GM21390 (cell line): Measurements from ENCODE around the gene KLHL24.
"Not testable (repeated sequence)": the region's sequence is repeated elsewhere in the genome, so short reads cannot be mapped to it uniquely, and the experiment has no call there.

ENCODE experiments used
- ATAC-seq: cut with Tn5 transposase; IDR thresholded peaks from one replicate; pipeline ENCODE4 v1.9.1; 2021; ENCODE audit not compliant: unreplicated experiment

Gene KLHL24, protein sequence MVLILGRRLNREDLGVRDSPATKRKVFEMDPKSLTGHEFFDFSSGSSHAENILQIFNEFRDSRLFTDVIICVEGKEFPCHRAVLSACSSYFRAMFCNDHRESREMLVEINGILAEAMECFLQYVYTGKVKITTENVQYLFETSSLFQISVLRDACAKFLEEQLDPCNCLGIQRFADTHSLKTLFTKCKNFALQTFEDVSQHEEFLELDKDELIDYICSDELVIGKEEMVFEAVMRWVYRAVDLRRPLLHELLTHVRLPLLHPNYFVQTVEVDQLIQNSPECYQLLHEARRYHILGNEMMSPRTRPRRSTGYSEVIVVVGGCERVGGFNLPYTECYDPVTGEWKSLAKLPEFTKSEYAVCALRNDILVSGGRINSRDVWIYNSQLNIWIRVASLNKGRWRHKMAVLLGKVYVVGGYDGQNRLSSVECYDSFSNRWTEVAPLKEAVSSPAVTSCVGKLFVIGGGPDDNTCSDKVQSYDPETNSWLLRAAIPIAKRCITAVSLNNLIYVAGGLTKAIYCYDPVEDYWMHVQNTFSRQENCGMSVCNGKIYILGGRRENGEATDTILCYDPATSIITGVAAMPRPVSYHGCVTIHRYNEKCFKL

DNA sequence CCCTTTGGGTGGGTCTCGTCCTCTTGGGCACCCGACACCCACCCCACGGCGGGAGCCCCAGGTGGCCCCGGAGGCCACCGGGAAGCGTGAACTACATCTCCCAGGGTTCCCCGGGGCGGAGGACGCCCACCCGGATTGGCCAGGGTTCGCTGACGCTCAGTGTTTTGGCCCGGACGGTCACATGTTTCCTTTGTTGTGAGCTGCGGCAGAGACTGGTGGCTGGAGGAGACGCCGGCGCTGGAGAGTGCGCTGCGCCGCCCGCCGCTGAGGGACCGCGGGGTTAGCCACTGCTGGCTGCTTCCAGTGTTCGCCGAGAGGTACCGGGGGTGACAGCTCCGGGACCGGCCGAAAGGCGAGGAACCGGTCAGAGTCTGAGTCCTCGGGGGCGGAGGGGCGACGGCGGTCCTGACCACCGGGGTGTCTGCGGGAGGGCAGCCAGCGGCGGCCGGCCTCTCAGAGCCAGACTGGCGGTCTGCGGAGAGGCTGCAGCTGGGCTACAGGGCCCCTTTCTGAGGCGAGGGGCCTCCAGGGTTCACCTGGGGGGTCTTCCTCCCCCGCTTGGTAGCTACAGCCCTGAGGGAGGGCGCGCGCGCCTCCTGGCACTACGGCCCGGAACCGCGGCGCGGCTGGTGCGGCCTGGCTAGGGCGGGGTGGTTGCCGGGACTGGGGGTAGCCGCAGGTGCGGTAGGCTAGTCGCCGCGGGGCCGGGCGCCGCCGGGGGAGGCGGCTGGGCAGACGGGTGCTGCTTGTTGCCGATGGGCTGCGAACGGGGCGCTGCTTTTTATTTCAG lies at the start of gene KLHL24:
Gene KLHL24 (plus strand): TSS at position 193 of the 790 bp plus-strand sequence. CDS start 14,734 bp downstream, outside the sequence.
- peak; percentile 85 for ATAC-seq

DNA sequence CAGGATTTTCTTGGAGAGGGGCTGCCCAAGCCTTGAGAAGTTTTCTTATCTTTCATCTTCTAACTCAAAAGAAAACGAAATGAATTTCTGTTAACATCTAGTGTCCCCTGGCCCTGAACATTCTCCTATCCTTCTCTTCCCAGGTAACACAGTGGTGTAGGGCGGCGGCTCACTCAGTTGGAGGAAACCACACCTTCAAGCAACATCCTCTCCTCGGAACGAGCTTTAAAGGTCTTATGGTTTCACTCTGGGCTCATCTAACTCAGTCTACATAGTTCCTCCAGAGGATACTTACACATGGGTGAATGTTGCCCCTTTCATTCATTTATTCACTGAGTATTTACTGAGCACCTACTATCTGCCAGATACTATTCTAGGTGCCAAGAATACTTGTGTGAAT lies 48.9 kb upstream of the KLHL24 start:
- ATAC-seq = no peak

DNA sequence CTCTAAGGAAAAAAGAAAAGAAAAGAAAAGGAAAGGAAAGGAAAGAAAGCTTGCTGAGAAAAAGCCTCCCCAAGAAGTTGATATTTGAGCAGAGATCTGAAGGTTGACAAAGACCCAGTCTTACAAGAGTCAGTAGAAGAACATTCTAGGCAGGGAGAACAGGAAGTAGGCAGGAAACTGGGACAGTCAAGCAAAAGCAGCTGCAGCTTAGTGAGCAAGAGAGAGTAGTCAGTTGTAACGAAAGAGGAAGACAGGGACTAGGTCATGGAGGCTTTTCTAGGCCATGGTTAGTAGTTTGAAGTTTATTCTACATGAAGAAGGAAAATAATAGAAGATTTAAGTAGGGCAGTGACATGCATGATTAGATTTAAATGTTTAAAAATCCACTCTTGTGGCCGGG lies 48.1 kb upstream of the KLHL24 start:
- no peak for ATAC-seq

DNA sequence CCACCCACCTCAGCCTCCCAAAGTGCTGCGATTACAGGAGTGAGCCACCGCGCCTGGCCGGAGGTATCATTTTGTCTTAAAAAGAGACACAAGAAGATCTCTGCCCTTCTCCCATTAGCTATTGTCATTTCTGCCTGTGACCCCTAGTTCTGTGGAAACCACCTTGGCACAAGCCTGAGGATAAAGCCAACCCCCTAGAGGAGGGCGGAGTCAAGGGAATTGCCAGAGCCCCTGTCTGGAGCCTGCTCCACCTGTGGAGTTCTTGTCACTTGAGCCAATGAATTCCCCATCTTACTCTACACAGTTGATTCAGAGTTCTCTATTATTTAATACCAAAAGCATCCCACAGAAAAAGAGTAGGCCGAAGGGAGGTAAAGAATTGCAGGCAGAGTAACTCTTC lies 45.0 kb upstream of the KLHL24 start:
- ATAC-seq = no peak

DNA sequence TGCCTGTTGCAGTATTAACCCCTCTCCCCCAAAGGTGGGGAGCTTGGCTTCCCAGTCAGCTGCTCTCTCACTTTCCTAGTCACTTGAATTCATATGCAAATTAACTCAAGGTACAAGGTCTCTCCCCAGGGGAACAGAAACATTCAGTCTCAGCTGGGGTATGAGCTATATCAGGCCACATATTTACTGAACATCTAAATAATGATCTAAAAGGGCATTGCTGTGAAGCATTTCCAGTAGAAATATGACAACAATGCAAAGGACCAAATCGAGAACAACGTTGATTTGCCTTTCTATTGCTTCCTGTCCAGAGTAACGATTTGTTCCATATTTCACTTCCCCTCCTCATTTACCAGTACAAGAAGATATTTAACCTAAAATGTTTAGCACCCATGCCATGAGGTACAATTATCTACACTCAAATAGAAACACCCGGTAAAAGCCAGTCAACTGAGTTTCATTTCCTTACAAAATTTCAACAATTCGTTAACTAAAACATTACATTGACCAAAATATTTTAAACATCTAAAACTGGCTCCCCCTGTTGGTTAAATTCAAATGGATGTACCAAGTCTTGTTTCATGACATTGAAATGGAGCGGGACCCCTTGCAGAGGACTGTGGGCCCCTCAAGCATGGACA lies 43.4 kb upstream of the KLHL24 start:
- ATAC-seq = peak; percentile 95

DNA sequence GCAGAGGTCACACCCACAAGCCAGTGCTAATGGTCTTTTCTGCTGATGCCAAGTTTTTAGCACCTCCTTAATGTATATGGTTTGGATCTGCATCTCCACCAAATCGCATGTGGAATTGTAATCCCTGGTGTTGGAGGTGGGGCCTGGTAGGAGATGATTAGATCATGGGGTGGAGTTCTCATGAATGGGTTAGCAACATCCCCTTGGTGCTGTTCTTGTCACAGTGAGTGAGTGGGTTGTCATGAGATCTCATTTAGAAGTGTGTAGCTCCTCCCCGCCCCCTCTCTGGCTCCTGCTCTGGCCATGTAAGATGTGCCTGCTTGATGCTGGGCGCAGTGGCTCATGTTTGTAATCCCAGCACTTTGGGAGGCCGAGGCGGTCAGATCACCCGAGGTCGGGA lies 42.6 kb upstream of the KLHL24 start:
- no peak for ATAC-seq

DNA sequence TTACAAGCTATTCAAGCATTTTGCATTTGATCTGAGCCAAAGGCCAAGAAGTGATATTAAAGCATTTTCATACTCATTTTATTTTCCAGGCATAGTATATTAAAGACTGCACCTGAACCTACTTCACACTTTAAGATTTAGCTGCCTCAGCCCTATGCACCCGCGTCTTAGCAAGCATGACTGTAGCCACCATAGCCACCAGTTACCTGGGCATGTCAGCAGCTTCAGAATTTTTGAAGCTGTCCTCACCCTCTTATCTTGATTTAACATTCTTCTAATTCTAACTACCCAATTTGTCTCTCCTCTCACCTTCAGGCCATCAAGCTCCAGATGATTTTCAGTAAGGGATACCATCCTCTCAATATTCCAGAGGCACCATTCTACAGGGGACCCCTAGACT lies 40.8 kb upstream of the KLHL24 start:
- no peak for ATAC-seq

DNA sequence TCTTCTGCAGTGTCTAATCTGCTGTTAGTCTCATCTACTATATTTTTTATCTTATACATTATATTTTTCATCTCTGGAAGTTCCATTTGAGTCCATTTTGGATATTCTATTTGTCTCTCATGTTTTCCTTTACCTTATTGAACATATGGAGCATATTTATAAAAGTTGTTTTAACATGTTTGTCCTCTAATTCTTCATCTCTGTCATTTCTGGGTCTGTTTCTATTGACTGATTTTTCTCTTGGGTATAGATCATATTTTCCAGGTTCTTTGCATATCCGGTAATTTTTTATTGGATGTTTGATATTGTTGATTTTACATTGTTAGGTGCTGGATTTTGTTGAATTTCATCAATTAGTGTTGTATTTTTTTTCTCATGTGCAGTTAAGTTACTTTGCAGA lies 37.5 kb upstream of the KLHL24 start:
- ATAC-seq = no peak

DNA sequence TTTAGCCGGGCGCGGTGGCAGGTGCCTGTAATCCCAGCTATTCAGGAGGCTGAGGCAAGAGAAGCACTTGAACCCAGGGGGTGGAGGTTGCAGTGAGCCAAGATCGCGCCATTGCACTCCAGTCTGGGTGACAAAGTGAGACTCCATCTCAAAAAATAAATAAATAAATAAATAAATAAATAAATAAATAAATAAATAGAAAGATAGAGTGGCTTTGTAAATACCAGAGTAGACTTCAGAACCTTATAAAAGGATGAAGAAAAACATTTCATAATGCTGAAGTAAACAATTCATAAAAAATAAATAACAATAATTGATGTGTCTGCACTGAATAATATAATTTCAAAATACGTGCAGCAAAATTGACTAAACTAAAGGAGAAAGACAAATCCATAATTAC lies 24.1 kb upstream of the KLHL24 start:
- not testable (repeated sequence) for ATAC-seq

DNA sequence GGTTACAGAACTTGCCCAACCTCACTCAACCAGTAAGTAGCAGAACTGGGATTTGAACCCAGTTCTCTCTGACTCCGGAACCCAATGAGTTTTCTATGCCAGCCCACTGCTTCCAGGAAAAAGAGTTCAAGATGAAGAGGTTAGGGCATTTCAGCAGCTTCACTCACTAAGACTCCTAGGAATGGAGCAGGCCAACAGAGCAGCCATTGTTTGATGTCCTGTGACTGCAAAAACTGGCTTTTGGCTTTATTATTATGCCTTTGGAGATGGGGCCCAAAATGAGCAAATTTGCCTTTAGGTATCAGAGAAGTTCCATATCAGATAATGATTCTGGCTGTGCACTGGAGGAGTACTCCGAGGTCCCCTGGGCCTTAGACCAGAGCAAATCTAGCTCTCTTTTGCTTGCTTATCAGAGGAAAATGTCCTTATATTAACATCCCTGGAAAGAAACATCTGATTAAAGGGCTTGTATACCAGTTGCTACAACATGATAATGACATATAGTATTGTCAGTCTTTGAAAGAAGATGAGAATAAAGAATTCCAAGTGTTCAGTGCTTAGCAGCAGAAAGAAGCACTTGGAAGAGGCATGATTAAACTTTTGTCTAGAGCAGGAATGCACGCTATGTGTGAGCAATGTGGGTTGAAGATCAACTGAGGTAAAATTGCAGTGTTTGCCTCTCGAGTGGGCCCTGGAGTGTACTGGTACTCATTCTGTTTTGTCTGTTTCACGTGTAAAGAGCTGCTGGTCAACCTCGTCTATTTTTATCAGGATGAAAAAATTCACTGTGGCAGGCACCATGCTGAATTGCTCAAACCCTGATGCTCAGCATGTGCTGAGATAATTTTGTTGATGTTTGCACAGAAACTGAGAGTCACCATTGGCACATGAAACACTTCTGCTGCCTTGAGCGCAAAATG lies 21.8 kb upstream of the KLHL24 start:
- no peak for ATAC-seq

DNA sequence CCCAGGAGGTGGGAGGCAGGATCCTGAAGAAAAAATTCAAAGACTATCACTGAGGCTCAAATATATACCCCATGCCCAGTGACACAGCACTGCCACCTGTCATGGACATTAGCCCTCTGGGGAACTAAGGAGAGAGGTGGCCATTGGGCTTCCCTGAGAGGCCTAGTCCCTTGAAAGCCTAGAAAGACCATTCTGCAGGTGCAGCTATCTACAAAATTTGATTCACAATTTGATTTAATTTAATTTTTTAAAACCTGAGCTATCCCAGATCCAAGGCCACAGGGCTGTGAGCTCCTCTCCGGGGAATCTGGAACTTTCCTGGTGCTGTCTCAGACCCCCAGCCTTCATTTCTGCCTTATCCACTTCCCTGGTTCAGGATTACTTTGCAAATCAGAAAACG lies 16.9 kb upstream of the KLHL24 start:
- ATAC-seq = no peak

DNA sequence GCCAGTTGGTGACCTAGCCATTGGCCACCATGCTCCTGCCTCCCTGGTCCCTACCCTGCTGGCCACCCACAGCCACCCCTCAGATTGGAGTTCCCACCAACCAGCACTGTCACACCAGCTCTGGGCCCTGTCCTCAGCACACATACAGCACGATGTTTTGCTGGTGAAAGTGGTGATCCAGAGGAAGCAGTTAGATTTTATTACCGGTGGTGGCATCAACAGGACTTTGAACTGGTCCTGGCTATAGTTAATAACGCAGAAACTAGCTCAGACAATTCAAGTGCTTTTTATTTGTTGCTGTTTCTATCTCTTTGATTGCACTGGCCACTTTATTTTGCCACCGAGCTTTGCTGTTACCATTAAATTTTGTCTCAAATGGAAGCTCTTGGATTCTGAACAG lies 16.4 kb upstream of the KLHL24 start:
- ATAC-seq = no peak

DNA sequence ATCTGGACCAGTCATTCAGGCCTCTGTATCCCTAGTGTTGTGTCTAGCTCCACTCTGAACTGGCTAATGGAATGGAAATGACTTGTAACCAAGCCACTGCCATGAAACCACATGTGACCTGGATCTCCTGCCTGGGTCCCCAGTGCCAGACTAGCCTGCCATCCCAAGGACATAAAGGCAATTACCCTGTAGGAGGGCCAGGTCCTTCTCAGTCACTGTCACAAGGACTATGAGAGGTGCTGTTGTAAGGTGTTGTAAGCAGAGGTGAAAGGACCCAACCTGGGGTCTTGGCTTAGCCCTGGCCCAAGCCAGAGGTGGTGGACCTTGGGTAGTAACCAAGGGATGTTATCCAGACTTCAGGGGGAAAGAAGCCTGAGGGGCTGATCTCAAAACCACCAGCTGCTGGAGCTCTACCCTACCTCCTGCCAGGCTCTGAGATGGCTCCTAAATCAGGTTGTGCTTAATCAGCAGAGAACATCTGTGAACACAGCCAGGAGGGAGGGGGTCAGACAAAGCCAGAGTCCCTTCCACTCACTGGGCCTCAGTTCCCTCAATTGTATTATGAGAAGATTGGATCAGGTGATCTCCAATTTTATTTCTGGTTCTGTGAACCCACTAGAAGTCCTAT lies 15.7 kb upstream of the KLHL24 start:
- no peak for ATAC-seq

DNA sequence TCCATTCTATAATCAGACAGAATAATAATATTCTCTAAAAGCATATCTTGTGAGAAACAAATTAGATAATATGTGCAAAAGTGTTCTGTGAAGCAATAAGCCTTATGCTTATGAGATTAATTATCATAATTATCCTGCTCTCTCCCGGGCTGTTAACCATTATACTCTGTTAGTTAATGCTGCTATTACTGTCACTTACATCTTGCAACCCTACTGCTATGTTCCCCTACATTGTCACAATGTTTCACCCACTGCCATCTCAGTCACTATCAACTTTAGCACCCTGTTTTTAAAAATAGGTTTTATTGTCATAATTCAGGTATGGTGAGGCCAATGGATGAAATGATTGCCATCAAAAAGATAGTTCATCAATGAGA lies 15.2 kb upstream of the KLHL24 start:
- no peak for ATAC-seq

DNA sequence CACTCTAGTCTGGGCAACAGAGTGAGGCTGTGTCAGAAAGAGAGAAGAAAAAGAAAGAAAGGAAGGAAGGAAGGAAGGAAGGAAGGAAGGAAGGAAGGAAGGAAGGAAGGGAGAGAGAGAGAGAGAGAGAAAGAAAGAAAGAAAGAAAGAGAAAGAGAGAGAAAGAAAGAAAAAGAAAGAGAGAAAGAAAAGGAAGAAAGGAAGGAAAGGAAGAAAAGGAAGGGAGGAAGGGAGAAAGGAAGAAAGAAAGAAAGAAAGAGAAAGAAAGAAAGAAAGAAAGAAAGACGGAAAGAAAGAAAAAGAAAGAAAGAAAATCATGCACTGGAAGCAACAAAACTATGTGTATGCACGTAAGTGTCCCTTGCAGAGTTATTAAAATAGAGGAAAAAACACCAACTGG lies 12.9 kb upstream of the KLHL24 start:
- not testable (repeated sequence) for ATAC-seq

DNA sequence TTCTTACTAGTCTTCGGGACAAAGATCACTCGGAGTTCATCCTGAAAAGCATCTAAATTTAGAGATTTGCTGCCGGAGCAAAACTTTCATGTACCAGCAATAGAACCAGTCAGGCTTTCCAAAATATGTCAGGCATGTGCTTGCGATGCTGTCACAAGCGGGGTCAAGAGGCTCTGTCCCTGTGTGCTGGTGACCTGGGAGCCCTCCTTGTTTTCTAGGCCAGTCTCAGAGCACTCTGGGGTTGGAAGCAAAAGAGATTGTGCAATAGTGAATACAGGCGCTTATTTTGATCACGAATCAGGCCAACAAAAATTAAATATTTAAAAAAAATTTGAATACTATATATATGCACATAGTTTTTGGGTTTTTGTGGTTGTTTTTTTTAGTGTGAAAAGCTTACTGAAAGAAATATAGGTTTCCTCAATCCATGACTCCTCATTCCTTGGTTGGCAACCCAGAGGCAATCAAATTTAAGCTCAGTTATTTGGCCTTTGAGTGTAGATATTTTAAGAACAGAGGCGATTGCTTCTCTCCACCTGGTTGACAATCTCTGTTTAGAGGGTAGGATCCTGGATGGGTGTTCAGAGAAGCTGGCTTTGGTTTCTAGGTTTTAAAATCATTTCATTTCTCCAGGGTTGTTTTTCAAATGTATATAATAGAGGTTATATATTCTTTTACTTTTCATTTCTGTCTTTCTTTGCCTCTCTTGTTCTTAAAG lies 8.4 kb upstream of the KLHL24 start:
- ATAC-seq = no peak

DNA sequence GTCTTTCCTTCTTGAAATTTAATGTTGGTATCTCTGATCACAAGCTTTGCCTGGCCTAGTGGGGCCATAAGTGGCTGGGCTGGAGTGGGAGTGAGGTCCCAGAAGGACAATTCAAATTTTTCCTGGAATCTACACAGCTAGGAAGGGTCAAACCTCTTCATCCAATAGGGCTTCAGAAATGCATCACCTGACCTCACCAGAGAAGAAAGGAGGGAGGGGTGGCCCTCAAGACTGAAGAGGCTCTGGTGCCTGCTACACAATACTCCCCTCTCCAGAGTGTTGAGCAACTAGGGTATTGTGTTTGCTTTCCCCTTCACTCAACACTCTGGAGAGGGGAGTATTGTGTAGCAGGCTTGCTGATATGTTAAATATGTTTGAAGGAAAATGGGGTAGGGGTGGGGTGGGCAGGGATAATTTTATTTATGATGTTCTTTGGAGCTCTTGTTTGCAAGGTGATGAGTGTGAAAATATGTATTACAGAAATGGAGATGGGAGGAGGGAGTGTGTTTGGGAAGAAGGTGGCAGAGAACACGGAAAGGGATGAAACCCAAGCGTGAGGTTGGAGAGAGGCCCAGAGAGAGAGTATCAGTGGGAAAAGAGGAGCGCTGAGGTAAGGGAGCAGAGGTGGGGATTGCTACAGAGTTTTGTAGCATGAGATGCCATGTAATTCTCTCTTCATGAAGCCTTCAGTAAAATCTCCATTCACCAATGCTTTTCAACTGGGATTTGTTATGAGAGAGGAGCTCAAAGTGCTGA lies 5.7 kb upstream of the KLHL24 start:
- ATAC-seq = no peak

DNA sequence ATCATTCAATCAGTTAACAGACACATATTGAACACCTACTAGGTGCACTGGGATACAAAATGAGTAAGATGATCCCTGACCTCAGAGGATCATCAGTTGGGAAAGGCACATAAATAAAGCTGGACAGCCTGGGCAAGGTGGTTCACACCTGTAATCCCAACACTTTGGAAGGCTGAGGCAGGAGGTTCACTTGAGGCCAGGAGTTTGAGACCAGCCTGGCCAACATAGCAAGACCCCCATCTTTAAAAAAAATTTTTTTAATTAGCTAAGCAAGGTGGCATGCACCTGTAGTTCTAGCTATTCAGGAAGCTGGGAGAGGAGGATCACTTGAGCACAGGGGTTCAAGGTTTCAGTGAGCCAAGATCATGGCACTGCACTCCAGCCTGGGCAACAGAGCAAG lies 3.7 kb upstream of the KLHL24 start:
- no peak for ATAC-seq

DNA sequence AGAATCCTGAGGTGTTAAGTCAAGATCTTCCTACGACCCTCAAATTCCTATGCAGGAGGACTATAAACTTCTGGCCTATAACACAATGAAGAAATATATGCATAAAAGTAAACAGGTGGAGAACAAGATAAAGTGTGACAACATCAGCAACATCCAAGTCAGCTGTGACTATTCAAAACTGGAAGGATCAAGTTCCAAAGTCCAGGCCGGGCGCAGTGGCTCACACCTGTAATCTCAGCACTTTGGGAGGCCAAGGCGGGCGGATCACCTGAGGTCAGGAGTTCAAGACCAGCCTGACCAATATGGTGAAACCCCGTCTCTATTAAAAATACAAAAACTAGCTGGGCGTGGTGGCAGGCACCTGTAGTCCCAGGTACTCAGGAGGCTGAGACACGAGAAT lies 2.7 kb upstream of the KLHL24 start:
- ATAC-seq = not testable (repeated sequence)
